Measurements from ENCODE around the gene RUFY2.
"Not testable (repeated sequence)": the region's sequence is repeated elsewhere in the genome, so short reads cannot be mapped to it uniquely, and the experiment has no call there.

RUFY2 gene

GRCh38 chr10:68406815-68407548 lies at the start of gene RUFY2:
TSS of gene RUFY2 (minus strand) at chr10:68407277. CDS start at chr10:68407189, 88 bp downstream.
- Mint-ChIP-seq H3K36me3 (ENCODE audit: low read depth) (peaks cover 10% of the 10 kb centered on the region), H3K4me3 (peak within 1 kb of the TSS; percentile 96), H3K27ac (peak within 1 kb of the TSS; percentile 95), H3K4me1 (ENCODE audit: low read depth) (peaks cover 20% of the 10 kb centered on the region), H3K27me3 (peaks cover 1% of the 10 kb centered on the region), H3K9me3 (no peaks in the 10 kb centered on the region)
- intact Hi-C loops (cut with micrococcal nuclease) = loop anchor here (5.0 kb wide), 3 partner anchors 75 to 495 kb away; partner anchors contain the start of genes DDX50, HNRNPH3, PBLD and SLC25A16

GRCh38 chr10:68449698-68450097 lies 42.6 kb upstream of the RUFY2 start:
- peaks cover 10% of the 10 kb centered on the region for H3K36me3 Mint-ChIP-seq (ENCODE audit: low read depth)
- H3K27ac Mint-ChIP-seq; H3K4me3 Mint-ChIP-seq; H3K9me3 Mint-ChIP-seq; intact Hi-C loops (cut with micrococcal nuclease); H3K27me3 Mint-ChIP-seq; H3K4me1 Mint-ChIP-seq (ENCODE audit: low read depth): not testable (repeated sequence)

- intact Hi-C loops (cut with micrococcal nuclease) = no loop called here
- H3K9me3 Mint-ChIP-seq = no peaks in the 10 kb centered on the region
- no peak overlapping the region for H3K4me3 Mint-ChIP-seq
- no peak overlapping the region for H3K27ac Mint-ChIP-seq
- H3K4me1 Mint-ChIP-seq (ENCODE audit: low read depth) = no peaks in the 10 kb centered on the region
- H3K36me3 Mint-ChIP-seq (ENCODE audit: low read depth) = peaks cover 5% of the 10 kb centered on the region
- H3K27me3 Mint-ChIP-seq = no peaks in the 10 kb centered on the region
Observed at GRCh38 chr10:68446179-68446578, 39.1 kb upstream of the RUFY2 start.

- no peaks in the 10 kb centered on the region for H3K4me1 Mint-ChIP-seq (ENCODE audit: low read depth)
- H3K27ac Mint-ChIP-seq = no peak overlapping the region
- H3K4me3 Mint-ChIP-seq = no peak overlapping the region
- intact Hi-C loops (cut with micrococcal nuclease) = no loop called here
- no peaks in the 10 kb centered on the region for H3K27me3 Mint-ChIP-seq
- H3K36me3 Mint-ChIP-seq (ENCODE audit: low read depth) = no peaks in the 10 kb centered on the region
- H3K9me3 Mint-ChIP-seq = no peaks in the 10 kb centered on the region
Observed at GRCh38 chr10:68442971-68443370, 35.9 kb upstream of the RUFY2 start.

GRCh38 chr10:68440898-68441297 lies 33.8 kb upstream of the RUFY2 start:
- no peaks in the 10 kb centered on the region for H3K27me3 Mint-ChIP-seq
- intact Hi-C loops (cut with micrococcal nuclease) = no loop called here
- no peak overlapping the region for H3K27ac Mint-ChIP-seq
- H3K4me3 Mint-ChIP-seq = no peak overlapping the region
- H3K36me3 Mint-ChIP-seq (ENCODE audit: low read depth) = no peaks in the 10 kb centered on the region
- H3K4me1 Mint-ChIP-seq (ENCODE audit: low read depth) = peaks cover 6% of the 10 kb centered on the region
- H3K9me3 Mint-ChIP-seq = no peaks in the 10 kb centered on the region

GRCh38 chr10:68435803-68436202 lies 28.7 kb upstream of the RUFY2 start:
- intact Hi-C loops (cut with micrococcal nuclease) = no loop called here
- no peaks in the 10 kb centered on the region for H3K27me3 Mint-ChIP-seq
- H3K27ac Mint-ChIP-seq = no peak overlapping the region
- no peak overlapping the region for H3K4me3 Mint-ChIP-seq
- no peaks in the 10 kb centered on the region for H3K9me3 Mint-ChIP-seq
- peaks cover 6% of the 10 kb centered on the region for H3K4me1 Mint-ChIP-seq (ENCODE audit: low read depth)
- no peaks in the 10 kb centered on the region for H3K36me3 Mint-ChIP-seq (ENCODE audit: low read depth)

- Mint-ChIP-seq H3K4me3 (no peak overlapping the region), H3K27me3 (no peaks in the 10 kb centered on the region), H3K4me1 (ENCODE audit: low read depth) (peaks cover 6% of the 10 kb centered on the region), H3K27ac (no peak overlapping the region), H3K9me3 (no peaks in the 10 kb centered on the region), H3K36me3 (ENCODE audit: low read depth) (no peaks in the 10 kb centered on the region)
- intact Hi-C loops (cut with micrococcal nuclease) = no loop called here
Observed at GRCh38 chr10:68434657-68435056, 27.6 kb upstream of the RUFY2 start.

GRCh38 chr10:68428396-68429104 lies 21.5 kb upstream of the RUFY2 start:
- Mint-ChIP-seq H3K4me3 (no peak overlapping the region), H3K9me3 (no peaks in the 10 kb centered on the region), H3K27me3 (no peaks in the 10 kb centered on the region), H3K4me1 (ENCODE audit: low read depth) (no peaks in the 10 kb centered on the region), H3K36me3 (ENCODE audit: low read depth) (peaks cover 12% of the 10 kb centered on the region), H3K27ac (no peak overlapping the region)
- intact Hi-C loops (cut with micrococcal nuclease) = no loop called here

GRCh38 chr10:68424454-68425014 lies 17.5 kb upstream of the RUFY2 start:
- Mint-ChIP-seq H3K36me3 (ENCODE audit: low read depth) (peaks cover 12% of the 10 kb centered on the region), H3K27ac (no peak overlapping the region), H3K4me3 (no peak overlapping the region), H3K4me1 (ENCODE audit: low read depth) (no peaks in the 10 kb centered on the region), H3K27me3 (no peaks in the 10 kb centered on the region), H3K9me3 (no peaks in the 10 kb centered on the region)
- intact Hi-C loops (cut with micrococcal nuclease) = no loop called here

- Mint-ChIP-seq H3K27me3 (no peaks in the 10 kb centered on the region), H3K36me3 (ENCODE audit: low read depth) (peaks cover 12% of the 10 kb centered on the region), H3K4me1 (ENCODE audit: low read depth) (no peaks in the 10 kb centered on the region), H3K4me3 (no peak overlapping the region), H3K9me3 (no peaks in the 10 kb centered on the region), H3K27ac (no peak overlapping the region)
- intact Hi-C loops (cut with micrococcal nuclease) = no loop called here
Observed at GRCh38 chr10:68423522-68423921, 16.4 kb upstream of the RUFY2 start.

- intact Hi-C loops (cut with micrococcal nuclease) = no loop called here
- Mint-ChIP-seq H3K27me3 (no peaks in the 10 kb centered on the region), H3K9me3 (no peaks in the 10 kb centered on the region), H3K4me1 (ENCODE audit: low read depth) (no peaks in the 10 kb centered on the region), H3K4me3 (no peak overlapping the region), H3K36me3 (ENCODE audit: low read depth) (peaks cover 8% of the 10 kb centered on the region), H3K27ac (no peak overlapping the region)
Observed at GRCh38 chr10:68419376-68419775, 12.3 kb upstream of the RUFY2 start.

- H3K27me3 Mint-ChIP-seq = peaks cover 1% of the 10 kb centered on the region
- H3K9me3 Mint-ChIP-seq = no peaks in the 10 kb centered on the region
- H3K4me3 Mint-ChIP-seq = no peak overlapping the region
- H3K27ac Mint-ChIP-seq = no peak overlapping the region
- peaks cover 20% of the 10 kb centered on the region for H3K4me1 Mint-ChIP-seq (ENCODE audit: low read depth)
- H3K36me3 Mint-ChIP-seq (ENCODE audit: low read depth) = peaks cover 10% of the 10 kb centered on the region
- intact Hi-C loops (cut with micrococcal nuclease) = loop anchor here (5.0 kb wide), 3 partner anchors 77 to 493 kb away; partner anchors contain the start of genes DDX50, HNRNPH3, PBLD and SLC25A16
Observed at GRCh38 chr10:68408898-68409518, 1.9 kb upstream of the RUFY2 start.

GRCh38 chr10:68406111-68406814 lies 814 bp downstream of the RUFY2 start:
- peaks cover 15% of the 10 kb centered on the region for H3K36me3 Mint-ChIP-seq (ENCODE audit: low read depth)
- no peaks in the 10 kb centered on the region for H3K9me3 Mint-ChIP-seq
- intact Hi-C loops (cut with micrococcal nuclease) = loop anchor here (5.0 kb wide), 3 partner anchors 74 to 496 kb away; partner anchors contain the start of genes DDX50, HNRNPH3, PBLD and SLC25A16
- peaks cover 1% of the 10 kb centered on the region for H3K27me3 Mint-ChIP-seq
- peaks cover 20% of the 10 kb centered on the region for H3K4me1 Mint-ChIP-seq (ENCODE audit: low read depth)
- H3K4me3 Mint-ChIP-seq = peak overlapping the region; percentile 96
- peak overlapping the region; percentile 95 for H3K27ac Mint-ChIP-seq

All from dendritic cell treated with granulocyte-macrophage colony-stimulating factor and Interleukin-4, amounts not matched to agents 40 ng/mL and 50 ng/mL, for 4 days (primary cell).